GM18868 (cell line): Measurements from ENCODE around the gene PLCD3.

Source experiments
- ATAC-seq: cut with Tn5 transposase; IDR thresholded peaks from one replicate; pipeline ENCODE4 v1.9.1; 2021; ENCODE audit warnings: mild to moderate bottlenecking, moderate library complexity; ENCODE audit not compliant: unreplicated experiment

The PLCD3 gene

GRCh38 chr17:45104907-45105624 lies 27.2 kb downstream of the PLCD3 start:
- no peak for ATAC-seq

DNA sequence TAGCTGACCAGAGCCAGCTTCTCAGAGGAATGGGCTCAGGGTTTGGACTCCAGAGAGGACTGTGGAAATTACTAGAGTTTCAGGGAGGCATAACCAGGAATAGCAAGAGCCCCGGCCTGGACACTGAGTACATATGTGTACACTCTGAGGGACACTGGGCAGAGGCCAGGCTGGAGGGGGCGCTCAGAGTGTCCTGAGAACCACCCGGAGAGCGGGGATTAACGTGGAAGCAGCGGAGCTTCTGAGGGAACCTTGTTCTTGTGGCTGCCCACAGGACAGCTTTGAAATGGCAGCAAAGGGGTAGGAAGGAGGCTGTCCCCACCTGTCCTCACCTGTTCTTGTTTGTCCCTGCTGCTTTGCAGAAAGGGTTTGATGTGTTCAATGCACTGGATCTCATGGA lies 27.8 kb downstream of the PLCD3 start:
- ATAC-seq = no peak

DNA sequence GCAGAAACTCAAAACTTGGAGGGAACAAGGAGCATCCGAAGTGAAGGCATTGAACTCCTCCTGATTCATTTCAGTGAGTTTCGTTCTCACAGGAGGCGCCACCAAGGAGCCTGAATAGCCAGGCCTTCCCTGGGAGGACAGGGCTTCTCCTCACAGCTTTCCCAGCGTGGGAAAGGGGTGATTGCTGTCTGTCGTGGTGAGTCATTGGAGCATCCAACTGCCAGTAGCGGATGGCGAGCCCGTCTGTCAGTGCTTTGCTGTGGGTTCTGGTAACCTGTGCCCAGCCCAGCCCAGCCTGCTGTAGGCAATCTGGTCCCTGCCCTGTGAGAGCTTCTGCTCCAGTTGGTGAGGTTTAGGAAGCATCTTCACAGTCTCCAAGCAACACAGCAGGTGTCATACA lies 28.3 kb downstream of the PLCD3 start:
- no peak for ATAC-seq

DNA sequence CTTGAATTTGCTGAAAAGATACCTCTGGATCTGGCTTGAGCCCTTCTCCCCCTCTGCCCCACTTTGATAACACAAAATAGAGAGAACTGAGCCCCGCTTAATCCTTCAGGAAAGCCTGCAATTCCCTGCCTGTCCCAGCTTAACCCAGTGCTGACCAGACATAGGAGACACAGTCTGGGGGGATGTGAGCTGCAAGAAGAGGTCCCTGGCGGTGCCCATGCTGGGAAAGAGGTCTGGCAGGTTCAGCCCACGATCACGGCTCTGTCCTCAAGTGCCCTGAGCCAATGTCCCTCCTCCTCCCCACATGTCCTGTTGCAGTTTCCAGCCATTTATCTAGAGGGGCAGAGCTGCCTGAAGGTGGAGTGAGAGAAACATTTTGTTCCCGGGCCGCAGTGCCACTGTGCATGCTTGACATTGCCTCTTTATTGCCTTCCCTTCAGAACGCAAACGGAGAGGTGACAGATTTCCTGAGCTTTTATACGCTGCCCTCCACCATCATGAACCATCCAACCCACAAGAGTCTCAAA lies 29.0 kb downstream of the PLCD3 start:
- ATAC-seq = no peak

DNA sequence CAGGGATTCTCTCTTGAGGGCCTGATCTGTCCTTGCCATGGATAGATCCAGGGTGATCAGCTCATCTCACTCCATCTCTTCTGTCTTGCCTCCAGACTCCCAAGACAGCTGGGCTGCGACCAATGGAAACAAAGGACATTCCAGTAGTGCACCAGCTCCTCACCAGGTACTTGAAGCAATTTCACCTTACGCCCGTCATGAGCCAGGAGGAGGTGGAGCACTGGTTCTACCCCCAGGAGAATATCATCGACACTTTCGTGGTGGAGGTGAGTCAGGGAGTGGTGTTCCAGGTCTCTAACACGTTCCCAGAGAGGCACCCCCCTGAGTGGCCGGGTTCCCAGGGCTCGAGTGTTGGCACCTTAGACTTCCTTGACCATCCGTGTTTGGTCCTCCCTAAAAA lies 29.5 kb downstream of the PLCD3 start:
- no peak for ATAC-seq

DNA sequence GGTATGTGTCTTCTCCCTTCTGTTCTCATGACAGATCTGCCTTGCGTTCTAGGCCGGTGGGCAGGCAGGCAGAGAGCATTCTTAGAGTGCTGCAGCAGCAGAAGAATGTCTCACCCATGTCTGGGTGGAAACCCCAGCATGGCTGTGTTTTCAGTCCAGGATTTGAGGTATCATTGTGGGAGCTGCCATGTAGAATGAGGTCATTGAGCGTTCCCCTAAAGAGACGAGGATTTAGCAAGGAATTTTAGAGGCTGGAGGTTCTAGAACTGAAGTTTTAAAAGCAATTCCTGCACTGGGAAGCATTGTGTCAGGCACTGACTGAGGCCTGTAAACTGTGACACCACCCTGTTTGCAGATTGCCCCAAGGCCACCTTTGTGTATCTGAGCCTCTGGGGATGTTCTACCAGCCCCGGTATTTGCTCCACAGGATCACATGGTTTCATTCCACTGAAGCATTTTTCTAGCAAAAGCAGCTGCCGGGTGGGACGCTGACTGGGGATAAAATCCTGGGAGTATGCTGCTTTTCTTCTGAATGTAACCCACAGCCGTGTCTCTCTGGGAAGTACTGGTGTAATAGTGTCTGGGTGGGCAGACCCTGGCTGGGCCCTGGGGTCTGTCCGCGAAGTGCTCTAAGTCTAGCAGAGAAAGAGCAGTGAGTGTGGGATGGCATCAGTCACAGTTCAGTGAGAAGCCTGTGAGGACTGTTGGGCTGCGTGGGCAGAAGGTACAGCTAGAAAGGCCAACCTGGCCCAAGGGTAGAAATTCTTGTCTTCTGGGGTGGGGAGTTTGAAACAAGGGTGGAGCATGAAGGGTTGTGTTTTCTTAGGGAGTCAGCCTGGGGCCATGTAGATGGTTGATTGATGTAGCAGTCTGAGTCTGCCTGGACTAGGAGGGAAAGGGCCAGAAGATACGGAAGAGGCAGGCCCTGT lies 30.2 kb downstream of the PLCD3 start:
- ATAC-seq = no peak

DNA sequence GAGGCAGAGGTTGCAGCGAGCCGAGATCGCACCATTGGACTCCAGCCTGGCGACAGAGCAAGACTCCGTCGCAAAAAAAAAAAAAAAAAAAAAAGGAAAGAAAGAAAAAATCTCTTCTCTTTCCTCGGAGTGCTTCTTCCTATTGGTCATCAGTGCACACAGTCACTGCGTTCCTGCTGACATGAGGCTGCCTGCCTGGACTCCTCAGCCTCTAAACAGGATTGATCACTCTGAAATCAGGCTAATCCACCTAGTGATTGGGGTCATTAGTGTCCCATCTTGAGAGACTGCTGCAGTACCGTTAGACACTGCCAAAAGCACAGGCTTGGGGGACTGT lies 30.8 kb downstream of the PLCD3 start:
- ATAC-seq = no peak

- ATAC-seq = no peak
Measured at GRCh38 chr17:45098869-45099616, 33.3 kb downstream of the PLCD3 start.

GRCh38 chr17:45098081-45098868 lies 34.0 kb downstream of the PLCD3 start:
- no peak for ATAC-seq

- no peak for ATAC-seq
Measured at GRCh38 chr17:45096926-45097325, 35.4 kb downstream of the PLCD3 start.

DNA sequence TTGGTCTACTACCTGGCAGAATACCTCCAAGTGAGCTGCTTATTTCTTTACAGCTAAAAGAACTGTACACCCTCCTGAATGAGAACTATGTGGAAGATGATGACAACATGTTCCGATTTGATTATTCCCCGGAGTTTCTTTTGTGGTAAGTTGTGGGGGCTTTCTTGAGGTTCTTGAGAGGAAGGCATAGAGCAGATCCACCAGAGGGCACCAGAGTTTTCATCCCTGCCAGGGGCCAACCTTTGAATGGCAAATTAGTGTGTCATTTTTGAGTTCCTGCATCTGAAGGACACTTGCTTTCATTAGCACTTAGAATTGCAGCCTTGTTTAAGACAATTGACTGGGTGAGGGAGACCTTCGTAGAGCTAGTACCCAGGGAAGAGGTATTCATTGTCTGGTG lies 36.2 kb downstream of the PLCD3 start:
- no peak for ATAC-seq

DNA sequence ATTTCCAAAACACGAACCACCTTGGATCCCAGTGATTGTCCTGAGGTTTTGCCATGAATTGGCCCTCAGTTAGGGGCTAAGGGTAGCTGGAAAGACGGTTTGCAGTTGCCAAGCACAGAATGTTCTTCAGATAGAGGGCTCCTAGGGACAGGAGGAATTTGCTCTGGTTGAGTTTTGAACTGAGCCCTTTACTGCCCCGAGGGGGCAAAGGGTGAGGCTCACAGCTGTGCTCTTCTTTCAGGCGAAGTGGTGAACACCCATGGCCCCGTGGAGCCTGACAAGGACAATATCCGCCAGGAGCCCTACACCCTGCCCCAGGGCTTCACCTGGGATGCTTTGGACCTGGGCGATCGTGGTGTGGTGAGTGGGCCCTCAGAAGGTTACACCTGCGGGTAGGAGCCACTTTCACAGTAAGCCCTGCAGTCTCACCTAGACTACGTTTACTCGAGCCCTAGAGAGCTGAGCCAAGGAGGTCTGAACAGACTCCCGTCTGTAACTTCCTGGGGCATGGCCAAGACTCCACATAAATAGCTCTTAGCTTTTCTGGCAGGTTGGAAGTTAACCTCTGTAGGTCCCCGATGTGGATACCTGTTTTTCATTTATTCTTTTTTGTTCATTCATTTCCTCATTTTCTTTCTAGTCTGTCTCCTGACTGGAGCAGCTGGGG lies 38.7 kb downstream of the PLCD3 start:
- no peak for ATAC-seq

DNA sequence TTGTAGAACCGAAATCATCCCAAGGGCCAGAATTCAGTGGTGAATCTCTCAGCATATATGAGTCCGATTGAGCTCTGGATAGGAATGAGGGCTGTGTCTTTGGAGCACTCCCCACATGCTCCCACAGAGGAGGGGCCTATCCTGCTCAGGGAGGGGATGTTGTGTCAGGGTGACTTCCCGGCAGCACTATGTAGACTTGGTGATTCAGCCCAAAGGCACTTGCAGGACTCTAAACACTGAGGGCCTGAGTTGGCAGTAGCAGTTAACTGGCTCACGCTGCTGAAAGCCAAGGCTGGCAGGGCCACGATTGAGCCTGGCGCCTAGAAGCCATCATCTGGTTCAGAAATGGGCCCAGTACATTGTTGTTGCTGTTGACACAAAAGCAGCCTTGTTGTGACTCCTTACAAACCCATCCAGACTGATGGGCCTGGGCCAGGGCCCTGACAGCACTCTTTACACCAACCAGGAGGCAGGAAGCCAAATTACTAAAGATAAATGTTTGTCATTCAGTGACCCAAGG lies 39.3 kb downstream of the PLCD3 start:
- no peak for ATAC-seq

GRCh38 chr17:45091778-45092425 lies 40.4 kb downstream of the PLCD3 start:
- ATAC-seq = no peak

DNA sequence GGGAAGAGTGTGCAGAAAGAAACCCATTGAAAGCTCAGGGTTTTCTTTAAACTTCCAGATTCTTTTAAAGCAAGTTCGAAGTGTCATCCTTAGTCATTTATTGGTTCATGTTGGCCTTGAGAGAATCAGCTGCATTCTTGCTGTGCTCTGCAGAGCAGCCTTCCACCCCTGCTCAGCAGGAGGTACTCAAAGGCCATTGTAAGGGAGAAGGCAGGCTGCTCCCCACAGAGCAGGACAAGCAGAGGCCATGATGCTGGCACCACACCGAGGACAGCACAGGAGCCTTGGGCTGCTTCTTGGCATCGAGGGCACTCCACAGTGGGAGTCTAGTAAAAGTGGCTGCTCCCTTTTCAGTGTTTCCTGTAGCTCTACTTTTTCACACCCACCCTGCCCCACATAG lies 41.6 kb downstream of the PLCD3 start:
- no peak for ATAC-seq

GRCh38 chr17:45088741-45089140 lies 43.6 kb downstream of the PLCD3 start:
- ATAC-seq = no peak

GRCh38 chr17:45087978-45088377 lies 44.3 kb downstream of the PLCD3 start:
- ATAC-seq = no peak

DNA sequence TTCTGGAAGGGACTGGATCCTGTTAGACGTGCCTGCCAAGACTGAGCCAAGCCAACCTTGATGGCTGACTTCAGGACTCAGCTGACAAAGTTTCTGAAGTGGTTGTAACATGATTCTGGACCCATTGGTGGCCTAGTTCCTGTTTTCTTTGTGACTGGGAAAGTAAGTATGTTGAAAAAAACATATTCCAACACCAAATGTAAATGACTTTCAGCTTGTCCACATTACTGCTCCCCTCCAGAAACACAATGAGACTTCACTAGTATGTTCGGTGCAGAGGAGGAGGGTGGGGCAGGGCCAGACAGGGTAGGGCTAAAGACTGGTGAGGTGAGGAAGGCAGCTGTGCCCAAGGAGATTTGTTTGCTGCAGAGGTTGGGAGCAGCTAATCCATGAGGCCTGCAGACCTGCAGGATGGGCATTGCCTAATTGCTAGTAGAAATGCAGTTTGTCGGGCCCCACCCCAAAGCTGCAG lies 44.8 kb downstream of the PLCD3 start:
- no peak for ATAC-seq

- no peak for ATAC-seq
Measured at GRCh38 chr17:45086865-45087503, 45.3 kb downstream of the PLCD3 start.
